Heart right ventricle (tissue), 16 donors: ENCODE data around the gene GAMT. TPM values are rescaled to one million over a fixed set of nuclear protein-coding genes. Genes with fewer than 3 reads are reported as not detected.

ENCODE experiments used
- ATAC-seq, 8 donors: fragments of 200-7000 bp; cut with Tn5 transposase; one replicate each; pipeline ENCODE4 v1.9.1; 2020; ENCODE audit warnings: mild to moderate bottlenecking in 8 of 8, moderate library complexity in 8 of 8, moderate number of reproducible peaks in 1 of 8
- DNase-seq, 2 donors: peaks; one replicate each; pipeline ENCODE4 v3.0.0-alpha.2; 2020
- H3K27ac ChIP-seq, 10 donors: fragments of 200-600 bp; sonication (generic) in 2 of 10; one replicate each; pipeline versions ENCODE4 v1.5.0 to v1.8.0; 2020 to 2022; ENCODE audit warnings: mild to moderate bottlenecking in 3 of 10
- H3K27me3 ChIP-seq, 7 donors: fragments of 200-600 bp; one replicate each; pipeline ENCODE4 v1.8.0; 2021 to 2022; ENCODE audit warnings: mild to moderate bottlenecking in 2 of 7
- H3K36me3 ChIP-seq, 9 donors: fragments of 200-600 bp; sonication (generic) in 1 of 9; one replicate each; pipeline versions ENCODE4 v1.5.0 to v1.8.0; 2020 to 2022; ENCODE audit warnings: mild to moderate bottlenecking in 2 of 9
- H3K4me1 ChIP-seq, 9 donors: fragments of 200-600 bp; sonication (generic) in 1 of 9; one replicate each; pipeline versions ENCODE4 v1.5.0 to v1.8.0; 2020 to 2022; ENCODE audit warnings: mild to moderate bottlenecking in 4 of 9
- H3K4me3 ChIP-seq, 10 donors: fragments of 200-600 bp; sonication (generic) in 2 of 10; one replicate each; pipeline versions ENCODE4 v1.5.0 to v1.8.0; 2020 to 2022; ENCODE audit warnings: mild to moderate bottlenecking in 7 of 10, moderate library complexity in 2 of 10
- H3K9me3 ChIP-seq, 11 donors: fragments of 200-600 bp in 10 of 11; sonication (generic) in 2 of 11; one replicate each; pipeline versions ENCODE4 v1.5.0 to v1.8.0; 2013 to 2022; ENCODE audit warnings: mild to moderate bottlenecking in 2 of 11, control low read depth in 1 of 11, moderate library complexity in 1 of 11
- WGBS, 2 donors: extraction: QIAGEN DNeasy Blood & Tissue Kit; methylation state at CpG; one replicate each; pipeline ENCODE4 v1.1.7; 2013; ENCODE audit warnings: inconsistent platforms in 1 of 2; 5-methylcytosine and 5-hydroxymethylcytosine counted together
- intact Hi-C, 10 donors: fragments of 100-400 bp; cut with DNase I; formaldehyde crosslinking; loops; one replicate each; pipeline versions ENCODE4 v1.11.1 to v1.14.2; 2022
- polyA plus RNA-seq, 2 donors: library from polyadenylated mRNA; stranded (reverse); fragments of 200-250 nt; gene quantifications; one replicate each; pipeline ENCODE4 v1.2.3, GENCODE V29; 2013
- total RNA-seq, 10 donors: library from RNA; stranded (reverse); fragmentation: NEBNext Ultra II Directional in 3 of 10; extraction: Animal tissue kit (Norgen Biotek cat#: 25700) in 3 of 10; gene quantifications; one replicate each; pipeline versions ENCODE4 v1.2.1 to v1.2.4, GENCODE V29; 2021 to 2023
- TF ChIP-seq, protein P1 (sequence below), 9 donors: fragments of 200-600 bp; sonication (generic) in 2 of 9; IDR thresholded peaks; one replicate each; pipeline versions ENCODE4 v1.5.0 to v1.8.0; 2021 to 2022; ENCODE audit warnings: antibody characterized with exemption in 9 of 9, mild to moderate bottlenecking in 5 of 9, moderate library complexity in 1 of 9
- donor health status: Arrhythmogenic right ventricular cardiomyopathy.
- donor health status: ischemic (EF 13 %, LVEDD 7.1; RV severe dilation, severe dysfunction).
- donor health status: healthy with polysubstance abuse.
- donor health status: DM: no; HTN: yes; CAD: no.
- donor health status: DM: no; HTN: no; CAD: no.
- donor health status: ischemic (EF 25% LVEDD 6.9; RV normal size, moderate dysfunction).
- donor health status: ischemic (EF 25% LVEDD 5.7; RV mildly dilated, moderate dysfunction).
- donor health status: healthy.
- donor health status: DM: yes; HTN: yes; CAD: no.
- donor health status: Ischemic cardiomyopathy.
- donor health status: ischemic (EF 35%, LVEDD 5.7; RV mildly dilated, moderate dysfunction).
- donor health status: nonischemic (EF 11% LVEDD 7.7; RV severe dilation, severe dysfunction).
- donor health status: DM: yes; HTN: yes; CAD: no.
- donor health status: PGD.
- donor health status: ischemic (EF 29% LVEDD 5.4; RV normal size, mild dysfunction).
- donor health status: nonischemic (EF 23%, LVEDD 6.1; RV moderate dilation, normal function).

The GAMT gene
- total and polyA plus RNA-seq, 12 donors, result 30.8 to 260 (median 72.1) TPM

DNA sequence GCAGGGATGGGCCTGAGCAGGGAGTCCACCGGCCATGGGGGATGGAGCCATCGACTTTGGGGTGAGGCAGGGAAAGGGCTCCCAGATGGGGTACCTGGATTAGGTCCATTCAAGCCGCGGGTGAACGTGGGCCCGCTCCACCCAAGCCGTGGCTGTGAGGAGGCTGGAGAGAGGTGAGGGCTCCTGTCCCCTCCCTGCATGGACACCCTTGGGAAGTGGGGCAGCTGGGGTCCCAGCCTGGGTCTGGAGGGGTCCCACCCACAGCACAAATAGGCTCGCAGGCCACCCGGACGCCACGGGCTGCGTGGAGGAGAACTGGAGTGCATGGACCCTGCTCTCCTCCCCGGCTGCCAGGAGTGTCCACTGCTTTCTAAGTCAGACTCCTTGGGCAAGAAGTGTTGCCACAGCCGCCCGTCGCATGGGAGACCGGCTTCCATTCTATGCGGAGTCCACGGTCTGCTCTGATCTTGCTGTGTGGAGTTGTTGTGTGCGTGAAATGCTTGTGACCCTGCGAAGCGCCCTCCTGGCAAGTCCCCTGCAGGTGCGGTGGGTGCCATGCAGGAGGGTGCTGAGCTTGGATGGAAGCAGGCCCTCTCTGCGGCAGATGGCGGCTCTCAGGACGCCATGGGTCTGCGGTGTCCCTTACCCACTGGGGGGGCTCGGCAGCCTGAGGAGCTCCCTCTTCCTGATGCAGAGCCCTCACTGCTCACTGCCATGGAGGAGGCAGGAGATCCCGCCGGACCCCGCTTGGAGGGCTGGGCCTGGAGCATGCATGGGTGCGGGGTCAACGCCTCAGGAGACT, 8.1 kb upstream of the GAMT start:
- H3K27ac ChIP-seq, result peak overlapping the region in 9 of 10 donors; percentile 94 to 99 (median 98)
- H3K36me3 ChIP-seq, result peaks cover 0 to 27% (median 3%) of the 10 kb centered on the region in 9 donors
- H3K9me3 ChIP-seq, result no peaks in the 10 kb centered on the region
- TF ChIP-seq, protein P1, sequence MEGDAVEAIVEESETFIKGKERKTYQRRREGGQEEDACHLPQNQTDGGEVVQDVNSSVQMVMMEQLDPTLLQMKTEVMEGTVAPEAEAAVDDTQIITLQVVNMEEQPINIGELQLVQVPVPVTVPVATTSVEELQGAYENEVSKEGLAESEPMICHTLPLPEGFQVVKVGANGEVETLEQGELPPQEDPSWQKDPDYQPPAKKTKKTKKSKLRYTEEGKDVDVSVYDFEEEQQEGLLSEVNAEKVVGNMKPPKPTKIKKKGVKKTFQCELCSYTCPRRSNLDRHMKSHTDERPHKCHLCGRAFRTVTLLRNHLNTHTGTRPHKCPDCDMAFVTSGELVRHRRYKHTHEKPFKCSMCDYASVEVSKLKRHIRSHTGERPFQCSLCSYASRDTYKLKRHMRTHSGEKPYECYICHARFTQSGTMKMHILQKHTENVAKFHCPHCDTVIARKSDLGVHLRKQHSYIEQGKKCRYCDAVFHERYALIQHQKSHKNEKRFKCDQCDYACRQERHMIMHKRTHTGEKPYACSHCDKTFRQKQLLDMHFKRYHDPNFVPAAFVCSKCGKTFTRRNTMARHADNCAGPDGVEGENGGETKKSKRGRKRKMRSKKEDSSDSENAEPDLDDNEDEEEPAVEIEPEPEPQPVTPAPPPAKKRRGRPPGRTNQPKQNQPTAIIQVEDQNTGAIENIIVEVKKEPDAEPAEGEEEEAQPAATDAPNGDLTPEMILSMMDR (IDR thresholded peaks at IDR 0.05), result no peak
- intact Hi-C loops, result loop anchor here in 4 of 10 donors (10.0 kb wide), 1 partner anchor 135 kb away; the partner anchor contains the start of gene FAM174C (in 4 of the 4)
- H3K4me3 ChIP-seq, result peak overlapping the region; percentile 68 to 100 (median 99)
- ATAC-seq, result peak in 1 of 8 donors; percentile 1
- WGBS, 2 donors, result 55 to 56% methylated on average over 33 of the region's 33 CpGs
- no peaks in the 10 kb centered on the region for H3K27me3 ChIP-seq
- peaks cover 41 to 68% (median 61%) of the 10 kb centered on the region in 9 donors for H3K4me1 ChIP-seq
- DNase-seq, result no peak

DNA sequence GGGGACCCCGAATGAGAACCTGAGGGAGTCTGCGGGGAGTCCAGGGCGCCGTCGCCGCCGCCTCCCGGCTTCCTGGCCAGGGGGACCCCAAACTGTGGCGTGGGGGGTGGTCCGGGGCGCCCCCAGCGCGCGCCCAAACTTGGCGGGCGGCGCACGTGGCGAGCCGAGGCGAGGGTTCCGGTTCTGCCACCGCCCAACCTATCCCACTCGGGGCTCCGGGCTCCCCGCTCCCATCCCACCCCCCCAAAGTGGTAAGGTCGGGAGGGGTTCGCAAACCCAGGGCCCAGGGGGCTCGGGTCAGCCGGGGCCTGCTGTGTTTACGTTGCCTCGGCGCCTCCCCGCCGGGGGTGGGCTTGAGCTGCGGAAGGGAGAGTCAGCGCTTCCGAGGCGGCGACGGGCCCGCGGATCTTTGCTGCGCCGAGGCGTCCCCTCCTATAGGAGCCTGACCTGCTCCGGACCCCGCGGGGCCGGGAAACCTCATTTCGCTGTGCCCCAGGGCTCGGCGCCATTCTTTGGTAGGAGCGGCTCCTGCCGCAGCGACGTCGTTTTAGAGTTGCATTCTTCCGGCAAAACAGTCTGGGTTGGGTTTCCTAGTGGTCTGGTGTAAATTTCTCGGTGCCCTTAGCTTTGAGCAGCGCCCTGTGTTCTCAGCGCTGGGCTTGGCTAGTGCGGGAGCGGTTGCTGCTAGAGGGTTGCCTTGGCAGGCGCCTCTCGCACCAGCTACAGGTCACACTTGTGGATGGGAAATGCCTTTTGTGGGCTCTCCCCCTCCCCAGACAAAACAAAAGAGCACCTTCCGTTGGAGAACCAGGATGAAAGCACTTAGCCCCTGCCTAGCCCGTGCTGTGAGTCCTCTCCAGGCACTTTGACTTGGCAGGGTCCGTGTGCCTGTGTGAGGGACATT, 7.2 kb upstream of the GAMT start:
- peaks cover 41 to 66% (median 56%) of the 10 kb centered on the region in 9 donors for H3K4me1 ChIP-seq
- peaks cover 0 to 24% (median 3%) of the 10 kb centered on the region in 9 donors for H3K36me3 ChIP-seq
- peak overlapping the region; percentile 93 to 99 (median 98) for H3K27ac ChIP-seq
- TF ChIP-seq, protein P1 (IDR thresholded peaks at IDR 0.05), result no peak
- DNase-seq (peak; percentile 44 to 60), ATAC-seq (peak in 7 of 8 donors; percentile 4 to 25 (median 10))
- no peaks in the 10 kb centered on the region for H3K9me3 ChIP-seq
- peaks cover 0 to 4% (median 0%) of the 10 kb centered on the region in 7 donors for H3K27me3 ChIP-seq
- 0% methylated on average over 66 to 69 of the region's 69 CpGs for WGBS, 2 donors
- intact Hi-C loops, result loop anchor here in 3 of 10 donors (10.0 kb wide), 1 partner anchor 134 kb away; the partner anchor contains the start of gene FAM174C (in 3 of the 3)
- peak overlapping the region; percentile 68 to 100 (median 99) for H3K4me3 ChIP-seq

DNA sequence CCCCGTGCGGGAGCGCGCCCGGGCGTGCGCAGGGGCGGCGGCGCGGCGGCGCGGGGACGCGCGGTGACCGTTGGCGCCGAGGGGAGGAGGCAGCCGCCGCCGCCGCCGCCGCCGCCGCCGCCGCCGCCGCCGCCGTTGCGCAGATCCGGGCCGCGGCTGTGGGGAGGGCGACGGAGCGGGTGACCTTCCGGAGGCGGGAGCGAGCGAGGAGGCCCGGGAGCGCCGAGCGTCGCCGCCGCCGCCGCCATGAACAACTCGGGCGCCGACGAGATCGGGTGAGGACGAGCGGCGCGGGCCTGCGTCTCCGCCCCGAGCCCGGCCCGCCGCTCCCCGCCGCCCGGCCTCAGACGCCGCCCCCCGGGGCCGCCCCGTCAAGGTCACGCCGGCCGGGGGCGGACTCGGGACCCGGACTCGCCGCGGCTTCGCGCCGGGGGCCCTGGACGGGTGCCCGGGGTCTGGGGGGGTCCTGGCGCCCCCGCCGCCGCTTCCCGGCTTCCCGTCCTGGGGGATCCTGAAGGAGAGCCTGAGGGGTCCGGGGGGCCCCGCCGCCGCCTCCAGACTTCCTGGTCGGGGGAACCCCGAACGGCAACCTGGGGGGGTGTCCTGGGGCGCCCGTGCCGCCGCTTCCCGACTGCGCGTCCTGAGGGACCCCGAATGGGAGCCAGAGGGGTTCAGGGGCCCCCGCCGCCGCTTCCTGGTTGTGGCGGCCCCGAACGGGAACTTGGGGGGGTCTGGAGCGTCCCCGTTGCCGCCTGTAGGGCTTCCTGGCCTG, 6.4 kb upstream of the GAMT start, which contains the start of gene DAZAP1:
Gene DAZAP1 (plus strand): TSS at position 59 of the 772 bp plus-strand sequence. CDS start 188 bp downstream, at position 247.
- WGBS, 2 donors, result 0 to 1% methylated on average over 56 to 112 of the region's 121 CpGs
- H3K4me3 ChIP-seq, result peak within 1 kb of the TSS; percentile 68 to 100 (median 99)
- intact Hi-C loops, result loop anchor here in 4 of 10 donors (2.0 to 10.0 kb wide), 2 partner anchors 25 to 133 kb away; partner anchors contain the start of genes FAM174C (in 3 of the 4) and NDUFS7 (in 1 of the 4)
- H3K27ac ChIP-seq, result peak within 1 kb of the TSS; percentile 93 to 99 (median 98)
- DNase-seq, result peak in 1 of 2 donors; percentile 53
- peak in 1 of 8 donors; percentile 0 for ATAC-seq
- peaks cover 0 to 12% (median 0%) of the 10 kb centered on the region in 7 donors for H3K27me3 ChIP-seq
- TF ChIP-seq, protein P1 (IDR thresholded peaks at IDR 0.05), result no peak
- H3K4me1 ChIP-seq, result peaks cover 36 to 62% (median 48%) of the 10 kb centered on the region in 9 donors
- H3K9me3 ChIP-seq, result no peaks in the 10 kb centered on the region
- peaks cover 0 to 15% (median 0%) of the 10 kb centered on the region in 9 donors for H3K36me3 ChIP-seq
